HG02798 (cell line): ENCODE data around the gene ARHGAP6.
"Not testable (repeated sequence)": the region's sequence is repeated elsewhere in the genome, so short reads cannot be mapped to it uniquely, and the experiment has no call there.

Experiments
- ATAC-seq: cut with Tn5 transposase; IDR thresholded peaks from one replicate; pipeline ENCODE4 v1.9.1; 2021; ENCODE audit warnings: mild to moderate bottlenecking; ENCODE audit not compliant: unreplicated experiment, poor library complexity

ARHGAP6 gene

DNA sequence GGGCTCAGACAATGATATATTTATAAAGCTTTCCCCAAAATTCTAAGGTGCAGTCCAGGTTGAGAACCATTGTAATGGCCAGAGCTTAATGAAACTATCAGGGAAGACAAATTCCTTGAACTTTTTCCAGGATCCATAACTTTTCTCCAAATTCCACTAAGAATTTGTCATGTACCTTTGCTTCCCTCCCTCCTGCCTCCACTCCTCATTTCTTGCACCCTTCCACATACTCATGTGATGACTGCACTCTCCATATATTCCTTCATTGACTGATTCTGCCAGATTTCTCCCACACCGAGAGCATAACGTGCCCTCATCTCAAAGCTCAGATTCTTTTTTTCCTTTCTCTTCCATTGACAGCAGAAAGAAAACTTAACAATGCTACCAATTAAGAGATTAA is 393.4 kb downstream of the ARHGAP6 start:
- no peak for ATAC-seq

DNA sequence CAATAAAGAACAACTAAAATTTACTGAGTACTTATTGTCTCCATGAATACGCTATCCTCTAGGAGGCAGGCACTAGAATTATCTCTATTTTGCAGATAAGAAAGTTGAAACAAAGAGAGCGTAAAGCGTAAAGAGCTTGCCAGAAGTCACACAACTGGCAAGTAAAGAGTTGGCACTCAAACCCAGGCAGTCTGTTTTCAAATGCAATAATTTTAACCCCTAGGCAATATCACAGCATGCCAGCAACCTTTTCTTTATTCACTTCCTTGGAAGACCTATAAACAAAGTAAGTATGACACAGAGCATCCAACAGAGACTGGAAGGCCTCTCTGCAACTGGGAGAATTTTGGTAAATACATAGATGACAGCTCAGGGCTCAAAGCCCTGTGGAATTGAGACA is 395.7 kb downstream of the ARHGAP6 start:
- ATAC-seq: no peak

GRCh38 chrX:11269006-11269405 is 396.7 kb downstream of the ARHGAP6 start:
- no peak for ATAC-seq

GRCh38 chrX:11267425-11267824 is 398.3 kb downstream of the ARHGAP6 start:
- ATAC-seq: no peak

DNA sequence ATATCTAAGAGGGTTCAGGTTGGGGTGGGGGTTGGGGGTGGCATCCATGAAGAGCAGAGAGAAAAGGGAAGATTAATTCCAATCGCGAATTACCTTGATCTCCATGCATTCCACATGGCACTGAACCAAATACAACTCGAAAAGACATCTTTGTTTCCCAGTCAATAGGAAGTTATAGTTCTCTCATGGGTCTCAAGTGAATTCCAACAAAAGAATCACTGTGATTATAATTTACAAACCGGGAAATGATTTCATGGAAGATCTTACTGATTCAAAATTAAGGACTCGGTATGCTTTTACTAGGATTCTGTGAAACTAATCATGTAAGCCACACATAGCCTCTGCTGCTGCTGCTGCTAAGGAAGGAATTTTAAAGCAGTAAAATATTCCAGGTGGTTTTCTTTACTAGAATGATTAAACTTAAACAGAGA is 399.1 kb downstream of the ARHGAP6 start:
- ATAC-seq: no peak

GRCh38 chrX:11265352-11265751 is 400.4 kb downstream of the ARHGAP6 start:
- ATAC-seq: no peak

- ATAC-seq: no peak
These were observed 400.8 kb downstream of the ARHGAP6 start for GRCh38 chrX:11264925-11265324.

DNA sequence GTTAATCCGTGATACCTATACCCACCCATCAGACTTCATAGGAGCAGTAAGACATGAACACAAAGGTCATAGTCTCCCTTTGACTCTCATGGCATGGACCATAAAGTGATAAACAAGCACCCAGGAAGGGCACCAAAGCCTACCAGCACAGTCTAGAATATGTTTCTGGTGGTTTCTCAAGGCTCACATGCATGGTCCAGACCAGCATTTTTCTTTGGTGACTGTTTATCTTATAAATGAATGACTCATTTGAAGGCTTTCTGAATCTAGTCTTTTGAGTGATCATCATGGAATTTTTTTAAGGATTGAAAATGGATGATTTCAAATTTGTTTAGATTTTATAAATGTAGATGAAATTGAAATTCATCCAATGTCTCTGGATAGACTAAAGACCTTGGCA is 404.5 kb downstream of the ARHGAP6 start:
- no peak for ATAC-seq

GRCh38 chrX:11259437-11259836 is 406.3 kb downstream of the ARHGAP6 start:
- no peak for ATAC-seq

DNA sequence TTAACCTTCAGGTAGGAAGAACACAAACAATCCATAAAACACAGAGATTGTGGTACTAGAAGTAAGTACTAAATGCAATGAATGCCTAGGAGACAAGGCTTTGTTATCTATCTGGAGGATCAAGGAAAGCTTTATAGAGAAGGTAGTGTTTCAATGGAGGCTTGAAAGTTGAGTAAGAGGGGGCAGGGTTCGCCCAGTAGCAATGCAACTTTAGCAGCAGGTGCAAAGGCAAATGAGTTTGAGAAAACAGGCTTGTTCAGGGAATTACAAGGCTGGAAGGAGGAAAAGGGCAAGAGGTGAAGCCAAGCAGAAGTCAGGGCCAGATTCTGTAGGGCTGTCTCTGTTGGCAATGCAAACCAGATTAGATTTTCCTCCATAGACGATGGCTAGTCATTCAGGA is 408.0 kb downstream of the ARHGAP6 start:
- no peak for ATAC-seq

DNA sequence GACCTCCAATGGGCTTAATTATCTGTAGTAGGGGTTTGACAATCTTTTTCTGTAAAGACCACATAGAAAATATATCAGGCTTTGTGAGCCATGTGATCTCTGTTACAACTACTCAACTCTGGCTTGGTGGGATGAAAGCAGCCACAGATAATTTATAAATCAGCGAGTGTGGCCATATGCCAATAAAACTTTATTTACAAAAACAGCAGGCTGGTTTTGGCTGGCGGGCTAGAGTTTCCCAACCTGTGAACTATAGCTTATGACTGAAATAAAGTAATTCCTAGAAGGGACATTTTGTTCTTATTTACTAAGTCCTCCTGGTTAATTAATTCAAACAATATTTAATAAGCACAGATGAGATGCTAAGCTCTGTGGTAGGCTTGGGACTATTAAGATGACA is 408.4 kb downstream of the ARHGAP6 start:
- no peak for ATAC-seq

DNA sequence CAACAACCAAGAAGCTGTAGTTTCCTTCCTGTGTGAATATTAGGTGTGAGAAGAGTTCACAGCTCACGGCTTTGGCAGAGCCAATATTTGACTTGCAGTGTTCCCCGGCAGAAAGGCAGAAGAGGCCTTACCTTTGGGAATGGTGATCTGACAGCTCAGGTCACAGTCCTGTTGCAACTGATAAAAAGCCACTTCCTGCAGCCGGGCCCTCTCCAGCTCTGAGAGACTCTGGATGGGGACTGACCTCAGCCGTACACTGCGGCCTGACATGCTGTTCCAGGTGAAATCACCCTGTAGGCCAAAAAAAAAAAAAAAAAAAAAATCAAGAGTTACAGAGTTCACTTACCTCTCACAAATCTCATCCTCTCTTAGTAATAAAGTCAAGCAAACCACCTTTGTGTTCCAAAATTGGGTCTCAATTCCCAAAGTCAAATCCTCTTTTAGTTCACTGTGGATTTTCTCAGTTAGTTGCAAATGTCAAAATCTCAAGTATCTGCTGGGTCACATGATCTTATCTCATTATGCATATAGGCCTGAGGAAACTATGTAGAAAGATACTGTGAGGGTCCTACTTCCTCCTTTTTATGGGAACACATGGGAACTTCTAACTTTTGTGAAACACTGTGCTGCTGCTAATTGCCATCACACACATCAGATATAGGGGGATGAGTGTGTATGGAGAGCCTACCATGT is 411.2 kb downstream of the ARHGAP6 start:
- ATAC-seq: no peak

- ATAC-seq: no peak
These were observed 421.1 kb downstream of the ARHGAP6 start for GRCh38 chrX:11244636-11245035.

GRCh38 chrX:11242704-11243103 is 423.0 kb downstream of the ARHGAP6 start:
- no peak for ATAC-seq

- no peak for ATAC-seq
These were observed 424.0 kb downstream of the ARHGAP6 start for GRCh38 chrX:11241720-11242119.

- ATAC-seq: peak; percentile 90
These were observed 426.5 kb downstream of the ARHGAP6 start for GRCh38 chrX:11239230-11239629.

DNA sequence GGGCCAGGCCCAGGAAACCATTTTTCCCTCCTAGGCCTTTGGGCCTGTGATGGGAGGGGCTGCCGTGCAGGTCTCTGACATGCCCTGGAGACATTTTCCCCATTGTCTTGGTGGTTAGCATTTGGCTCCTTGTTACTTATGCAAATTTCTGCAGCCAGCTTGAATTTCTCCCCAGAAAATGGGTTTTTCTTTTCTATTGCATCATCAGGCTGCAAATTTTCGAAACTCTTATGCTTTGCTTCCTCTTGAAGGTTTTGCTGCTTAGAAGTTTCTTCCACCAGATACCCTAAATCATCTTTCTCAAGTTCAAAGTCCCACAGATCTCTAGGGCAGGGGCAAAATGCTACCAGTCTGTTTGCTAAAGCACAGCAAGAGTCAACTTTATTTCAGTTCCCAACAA is 430.3 kb downstream of the ARHGAP6 start:
- not testable (repeated sequence) for ATAC-seq

DNA sequence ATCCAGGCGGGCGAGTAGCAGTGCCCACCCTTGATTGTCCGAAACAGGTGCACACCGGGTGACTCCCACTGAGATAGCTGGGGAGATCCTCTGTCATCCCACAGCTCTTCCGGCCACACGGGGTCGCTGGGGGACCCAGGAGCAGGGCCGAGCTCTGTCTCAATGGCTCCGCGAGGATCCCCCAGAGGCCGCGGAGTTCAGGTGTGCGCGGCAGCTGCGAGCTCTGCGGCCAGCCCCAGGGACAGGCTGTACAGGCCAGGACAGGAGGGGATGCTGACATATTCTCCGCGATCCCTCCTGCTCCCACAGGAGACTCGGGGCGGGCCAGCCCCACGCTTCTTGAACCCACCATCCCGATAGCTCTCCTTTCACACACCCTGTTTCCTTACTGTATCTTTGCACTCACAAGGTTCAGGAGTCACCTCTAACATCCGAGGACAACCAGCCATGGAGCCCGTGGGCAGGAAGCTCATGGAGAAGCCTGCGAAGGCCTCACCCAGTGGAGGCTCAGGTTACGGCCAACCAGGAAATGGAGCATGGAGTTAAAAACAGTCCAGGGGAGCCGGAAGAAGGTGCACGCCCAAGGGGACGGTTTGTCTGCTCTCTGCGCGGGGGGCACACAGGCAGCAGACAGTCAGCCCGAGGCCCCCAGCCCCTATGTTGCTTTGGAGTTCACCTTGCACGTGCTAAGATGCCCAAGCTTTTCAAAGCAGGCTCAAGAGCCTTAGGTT is 450.4 kb downstream of the ARHGAP6 start:
- no peak for ATAC-seq

DNA sequence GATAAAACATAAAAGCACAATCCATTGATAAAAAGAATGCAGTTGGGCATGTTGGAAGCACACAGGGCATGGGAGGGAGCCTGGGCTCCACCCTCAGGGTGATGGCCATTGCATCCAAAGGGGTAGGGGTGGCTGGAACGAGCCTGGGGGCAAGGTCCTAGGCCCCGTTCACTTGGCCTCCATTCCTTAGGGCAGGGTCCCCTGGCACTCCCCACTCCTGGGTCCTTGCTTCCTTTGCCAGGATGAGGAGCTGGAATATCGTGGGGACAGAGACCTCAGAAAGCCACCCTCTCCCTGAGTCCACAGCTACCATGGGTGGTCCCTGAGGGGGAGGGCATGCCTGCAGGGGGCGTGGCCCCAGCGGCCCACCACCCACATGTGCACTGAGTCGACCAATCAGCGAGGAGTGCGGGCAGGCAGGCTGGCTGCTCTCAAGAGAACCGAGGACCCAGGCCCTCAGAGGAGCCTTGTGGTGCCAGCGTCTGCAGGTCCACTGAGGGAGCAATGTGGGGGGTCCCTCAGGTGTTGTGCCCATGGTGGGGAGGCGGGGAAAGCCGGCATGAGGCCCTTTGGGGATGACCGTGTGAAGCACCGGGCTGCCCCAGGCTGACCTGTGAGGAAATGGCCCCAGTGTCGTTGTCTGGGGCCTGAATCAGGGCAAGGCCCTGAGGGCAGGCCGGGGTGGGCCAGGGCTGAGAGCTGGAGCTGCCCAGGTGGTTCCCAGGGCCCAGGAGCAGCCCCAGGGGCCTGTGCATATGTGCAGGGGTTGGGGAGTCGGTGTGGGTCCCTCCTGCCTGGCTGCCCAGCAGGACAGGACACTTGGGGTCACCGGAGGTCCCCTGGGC is 451.2 kb downstream of the ARHGAP6 start:
- ATAC-seq: no peak

DNA sequence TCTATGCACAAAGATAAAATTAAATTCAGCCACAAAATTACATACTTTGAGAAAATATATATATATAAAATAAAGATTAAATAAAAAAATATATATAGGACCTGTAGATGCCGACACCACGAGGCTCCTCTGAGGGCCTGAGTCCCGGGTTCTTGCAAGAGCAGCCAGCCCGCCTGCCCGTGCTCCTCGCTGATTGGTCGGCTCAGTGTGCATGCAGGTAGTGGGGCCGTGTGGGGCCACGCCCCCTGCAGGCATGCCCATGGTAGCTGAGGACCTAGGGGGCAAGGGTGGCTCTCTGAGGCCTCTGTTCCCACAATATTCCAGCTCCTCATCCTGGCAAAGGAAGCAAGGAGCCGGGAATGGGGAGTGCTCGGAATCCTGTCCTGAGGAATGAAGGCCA is 453.0 kb downstream of the ARHGAP6 start:
- no peak for ATAC-seq

GRCh38 chrX:11210415-11210801 is 455.3 kb downstream of the ARHGAP6 start:
- ATAC-seq: no peak
